Endothelial cell of umbilical vein (primary cell): ENCODE results near the gene BGN. TPM values are rescaled to one million over a fixed set of nuclear protein-coding genes. Genes with fewer than 3 reads are reported as not detected.

ENCODE experiments used
- BruUV-seq: library from RNA; stranded (reverse); fragments of 400-500 nt; replicated peaks from 2 replicates; lab custom pipeline; 2021; lab: Mats Ljungman, UMichigan
- CTCF ChIA-PET: fragments of 300-600, 350-600 bp; sonication (Branson Sonifier 250); formaldehyde crosslinking; loops from one replicate; lab custom pipeline; 2021; ENCODE audit warnings: antibody characterized with exemption, inconsistent platforms; lab: Charles Lee
- POLR2A ChIA-PET: fragments of 300-600, 350-600 bp; sonication (Branson Sonifier 250); formaldehyde crosslinking; loops from one replicate; lab custom pipeline; 2021; ENCODE audit warnings: antibody characterized with exemption, inconsistent platforms; lab: Charles Lee
- DNase-seq: peaks from one replicate; pipeline ENCODE4 v3.0.0-alpha.2; 2011; ENCODE audit warnings: low read depth, low spot score
- FAIRE-seq: peaks from 2 replicates; lab custom pipeline; 2011; peaks lifted over from hg19 to GRCh38; lab: Jason Lieb, UNC
- H2AFZ ChIP-seq: 2 replicates; pipeline ENCODE4 v1.6.0; 2012; ENCODE audit warnings: low read depth, low read length, control low read depth, inconsistent platforms
- H3K27ac ChIP-seq: 2 replicates; pipeline ENCODE4 v1.5.1; 2011; ENCODE audit warnings: low read depth, mild to moderate bottlenecking, control low read depth, low read length, moderate library complexity; ENCODE audit not compliant: insufficient read depth
- H3K27me3 ChIP-seq, 2 experiments: 2 replicates each; pipeline versions ENCODE4 v1.6.0 to v1.6.1; 2011; ENCODE audit warnings: low read length in 2 of 2, mixed read lengths in 1 of 2; ENCODE audit not compliant: control insufficient read depth in 2 of 2, insufficient read depth in 2 of 2
- H3K36me3 ChIP-seq, 2 experiments: 2 replicates in 1 of 2; 3 replicates in 1 of 2; pipeline ENCODE4 v1.5.1; 2011; ENCODE audit warnings: low read length in 2 of 2, mild to moderate bottlenecking in 1 of 2, moderate library complexity in 1 of 2; ENCODE audit not compliant: control insufficient read depth in 2 of 2, insufficient read depth in 2 of 2; ENCODE audit errors: extremely low read depth in 1 of 2
- H3K4me1 ChIP-seq: 3 replicates; pipeline ENCODE4 v1.5.1; 2011; ENCODE audit warnings: mild to moderate bottlenecking, low read length; ENCODE audit not compliant: control insufficient read depth, insufficient read depth; ENCODE audit errors: extremely low read depth
- H3K4me2 ChIP-seq: 2 replicates; pipeline ENCODE4 v1.6.1; 2011; ENCODE audit warnings: low read length, control low read depth, mixed read lengths; ENCODE audit not compliant: insufficient read depth
- H3K4me3 ChIP-seq, 3 experiments: fragments of 200-600 bp in 1 of 3; sonication (generic), shearing (Covaris generic) in 1 of 3; replicated peaks in 1 of 3; 2 replicates each; pipeline ENCODE4 v1.5.1; 2011 to 2016; ENCODE audit warnings: control low read depth in 3 of 3, low read length in 3 of 3, mild to moderate bottlenecking in 2 of 3, inconsistent platforms in 1 of 3, low read depth in 1 of 3, moderate library complexity in 1 of 3; ENCODE audit not compliant: insufficient read depth in 1 of 3
- H3K79me2 ChIP-seq: 2 replicates; pipeline ENCODE4 v1.6.0; 2012; ENCODE audit warnings: low read length, inconsistent platforms; ENCODE audit not compliant: control insufficient read depth, insufficient read depth
- H3K9ac ChIP-seq: replicated peaks from 2 replicates; pipeline ENCODE3; 2011; ENCODE audit warnings: low read length, control low read depth; ENCODE audit not compliant: insufficient read depth; ENCODE audit errors: extremely low read depth
- H3K9me1 ChIP-seq: replicated peaks from 3 replicates; pipeline ENCODE4 v1.6.0; 2011; ENCODE audit warnings: mild to moderate bottlenecking, low read length; ENCODE audit not compliant: control insufficient read depth, insufficient read depth; ENCODE audit errors: extremely low read depth
- H3K9me3 ChIP-seq: replicated peaks from 2 replicates; pipeline ENCODE4 v1.5.1; 2012; ENCODE audit warnings: low read length, inconsistent platforms; ENCODE audit not compliant: control insufficient read depth, insufficient read depth
- H4K20me1 ChIP-seq: replicated peaks from 2 replicates; pipeline ENCODE3; 2011; ENCODE audit warnings: mild to moderate bottlenecking, low read length; ENCODE audit not compliant: control insufficient read depth, insufficient read depth; ENCODE audit errors: extremely low read depth
- CTCF ChIP-seq, 2 donors: IDR thresholded peaks; 1 replicate in 1 of 2; 2 replicates in 1 of 2; pipeline ENCODE4 v1.5.1; 2011; ENCODE audit warnings: low read length in 2 of 2, mild to moderate bottlenecking in 2 of 2, moderate library complexity in 2 of 2, control low read depth in 1 of 2, inconsistent platforms in 1 of 2, low read depth in 1 of 2; ENCODE audit not compliant: insufficient read depth in 1 of 2; ENCODE audit errors: extremely low read depth in 1 of 2
- EZH2 ChIP-seq: IDR thresholded peaks from 2 replicates; pipeline ENCODE4 v1.6.1; 2012; ENCODE audit warnings: borderline replicate concordance, low read depth, mild to moderate bottlenecking, moderate library complexity, low read length, inconsistent platforms; ENCODE audit not compliant: severe bottlenecking
- FOS ChIP-seq: IDR thresholded peaks from 2 replicates; pipeline ENCODE4 v1.6.1; 2011; ENCODE audit warnings: mild to moderate bottlenecking, low read length, moderate library complexity, borderline replicate concordance; ENCODE audit not compliant: insufficient read depth
- GATA2 ChIP-seq: IDR thresholded peaks from 2 replicates; pipeline ENCODE4 v1.7.0; 2011; ENCODE audit warnings: low read depth, mild to moderate bottlenecking, moderate library complexity, mixed read lengths, low read length; ENCODE audit not compliant: insufficient read length, insufficient read depth
- JUN ChIP-seq: IDR thresholded peaks from 2 replicates; pipeline ENCODE4 v1.6.1; 2011; ENCODE audit warnings: borderline replicate concordance, low read depth; ENCODE audit not compliant: insufficient read length, insufficient read depth
- MAX ChIP-seq: IDR thresholded peaks from 2 replicates; pipeline ENCODE4 v1.6.1; 2011; ENCODE audit not compliant: insufficient read depth, insufficient read length
- MYC ChIP-seq: IDR thresholded peaks from one replicate; pipeline ENCODE4 v1.6.1; 2011; ENCODE audit warnings: mild to moderate bottlenecking, low read depth, low read length
- POLR2A ChIP-seq: IDR thresholded peaks from 2 replicates; pipeline ENCODE4 v1.6.1; 2012; ENCODE audit warnings: low read depth, mild to moderate bottlenecking, control low read depth, low read length
- POLR2AphosphoS5 ChIP-seq: IDR thresholded peaks from 2 replicates; pipeline ENCODE4 v1.6.1; 2012; ENCODE audit warnings: low read depth, mild to moderate bottlenecking, control low read depth, low read length, moderate library complexity; ENCODE audit not compliant: insufficient read depth
- dilution Hi-C: fragments of 300-500 bp; cut with MboI; formaldehyde crosslinking; loops from one replicate; pipeline ENCODE4 v1.15.0; 2019; ENCODE audit warnings: low sequenced_read_pairs; ENCODE audit not compliant: extremely low pct_ligation_motif_present
- intact Hi-C: fragments of 100-400 bp; cut with micrococcal nuclease; formaldehyde crosslinking; loops from one replicate; pipeline ENCODE4 v1.10.0; 2022
- polyA plus RNA-seq, 4 experiments: library from polyadenylated mRNA; depleted of rRNA in 3 of 4; stranded (reverse) in 3 of 4; unstranded in 1 of 4; fragments of >200 nt; gene quantifications; 2 replicates each; pipeline versions ENCODE4 v1.2.1 to v1.2.3, GENCODE V29; 2011 to 2012; ENCODE audit warnings: missing spikeins in 1 of 4
- total RNA-seq: library from RNA; stranded (reverse); gene quantifications from 2 replicates; pipeline ENCODE4 v1.2.3, GENCODE V29; 2021

The BGN gene
- total and polyA plus RNA-seq, 2 donors (not counting 3 experiments of a cell fraction or from before 2014, with no cell fraction given), result 479 to 879 TPM

GRCh38 chrX:153450114-153450948 lies 44.4 kb upstream of the BGN start:
- dilution Hi-C loops (no loop called here), intact Hi-C loops (no loop called here)
- DNase-seq, result no peak
- Histone ChIP-seq H3K4me1 (no peaks in the 10 kb centered on the region), H3K27me3 (no peaks in the 10 kb centered on the region), H2AFZ (no peak overlapping the region), H3K9ac (no peak overlapping the region), H3K9me1 (no peaks in the 10 kb centered on the region), H3K36me3 (no peaks in the 10 kb centered on the region), H3K4me2 (no peak overlapping the region), H4K20me1 (no peaks in the 10 kb centered on the region), H3K79me2 (no peaks in the 10 kb centered on the region), H3K9me3 (no peaks in the 10 kb centered on the region), H3K27ac (no peak overlapping the region), H3K4me3 (no peak overlapping the region)
- ChIA-PET POLR2A (no interaction called here), CTCF (no interaction called here)
- BruUV-seq, result no TSS peak
- TF ChIP-seq POLR2A, result no peak
- TF ChIP-seq EZH2, result no peak
- TF ChIP-seq MAX, result no peak
- no peak for TF ChIP-seq MYC
- TF ChIP-seq FOS, result no peak
- no peak for TF ChIP-seq JUN
- TF ChIP-seq CTCF (IDR thresholded peaks at IDR 0.05; ENCODE audit: extremely low read depth in 1 of 2, insufficient read depth in 1 of 2, low read depth in 1 of 2, low read length in 2 of 2), result no peak
- no peak for TF ChIP-seq POLR2AphosphoS5
- no peak for TF ChIP-seq GATA2
- FAIRE-seq, result no peak
